ENCODE data around the gene STMP1. TPM values are rescaled to one million over a fixed set of nuclear protein-coding genes. Genes with fewer than 3 reads are reported as not detected.

STMP1 gene
- total RNA-seq, 2 donors from 2014 or later, result 33.1 to 38.2 TPM

DNA sequence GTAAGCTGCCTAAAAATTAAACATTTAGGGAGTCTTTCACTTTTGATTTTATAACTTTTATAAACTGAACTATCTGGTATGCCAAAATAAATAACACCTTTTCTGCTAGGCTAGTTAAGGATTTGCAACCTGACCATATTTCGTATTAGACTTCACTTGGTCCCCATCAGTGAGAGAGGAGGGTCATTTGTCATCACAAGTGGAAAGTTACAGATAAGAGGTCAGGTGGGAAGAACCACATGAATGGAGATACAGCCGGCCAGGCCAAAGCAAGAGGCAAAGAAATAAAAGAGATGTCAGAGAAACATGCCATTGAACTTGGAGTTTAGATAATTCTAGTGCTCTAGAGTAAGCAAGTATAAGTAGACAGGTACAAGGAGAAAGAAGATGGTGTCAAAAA lies 44.5 kb upstream of the STMP1 start:
- H3K4me3 ChIP-seq (ENCODE audit: low read length), result no peak overlapping the region
- H3K27me3 ChIP-seq (ENCODE audit: control insufficient read depth, insufficient read depth, low read length, poor library complexity, severe bottlenecking), result no peaks in the 10 kb centered on the region
- H3K36me3 ChIP-seq (ENCODE audit: control insufficient read depth, insufficient read depth, low read length), result peaks cover 87% of the 10 kb centered on the region
- Mint-ChIP-seq H3K9me3 (no peaks in the 10 kb centered on the region), H3K4me1 (no peaks in the 10 kb centered on the region), H3K4me3 (no peak overlapping the region), H3K27ac (no peak overlapping the region), H3K36me3 (ENCODE audit: low read depth) (peaks cover 57% of the 10 kb centered on the region), H3K27me3 (ENCODE audit: insufficient read depth) (no peaks in the 10 kb centered on the region)
- H3K9me3 ChIP-seq (ENCODE audit: control insufficient read depth, low read length), result no peaks in the 10 kb centered on the region
- 95 to 96% methylated on average over 2 of the region's 2 CpGs for WGBS, 2 experiments (ENCODE audit: insufficient coverage in 1 of 2, insufficient read length in 1 of 2)
- DNase-seq, result no peak
- TF ChIP-seq, protein P1, sequence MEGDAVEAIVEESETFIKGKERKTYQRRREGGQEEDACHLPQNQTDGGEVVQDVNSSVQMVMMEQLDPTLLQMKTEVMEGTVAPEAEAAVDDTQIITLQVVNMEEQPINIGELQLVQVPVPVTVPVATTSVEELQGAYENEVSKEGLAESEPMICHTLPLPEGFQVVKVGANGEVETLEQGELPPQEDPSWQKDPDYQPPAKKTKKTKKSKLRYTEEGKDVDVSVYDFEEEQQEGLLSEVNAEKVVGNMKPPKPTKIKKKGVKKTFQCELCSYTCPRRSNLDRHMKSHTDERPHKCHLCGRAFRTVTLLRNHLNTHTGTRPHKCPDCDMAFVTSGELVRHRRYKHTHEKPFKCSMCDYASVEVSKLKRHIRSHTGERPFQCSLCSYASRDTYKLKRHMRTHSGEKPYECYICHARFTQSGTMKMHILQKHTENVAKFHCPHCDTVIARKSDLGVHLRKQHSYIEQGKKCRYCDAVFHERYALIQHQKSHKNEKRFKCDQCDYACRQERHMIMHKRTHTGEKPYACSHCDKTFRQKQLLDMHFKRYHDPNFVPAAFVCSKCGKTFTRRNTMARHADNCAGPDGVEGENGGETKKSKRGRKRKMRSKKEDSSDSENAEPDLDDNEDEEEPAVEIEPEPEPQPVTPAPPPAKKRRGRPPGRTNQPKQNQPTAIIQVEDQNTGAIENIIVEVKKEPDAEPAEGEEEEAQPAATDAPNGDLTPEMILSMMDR (conservative IDR thresholded peaks at IDR 0.05), result no peak
- H3K27ac ChIP-seq (ENCODE audit: low read depth, low read length), result no peak overlapping the region
- H3K4me1 ChIP-seq (ENCODE audit: control insufficient read depth, insufficient read depth, low read length), result no peaks in the 10 kb centered on the region
- H3K9ac ChIP-seq (ENCODE audit: extremely low read depth, low read length, poor library complexity, severe bottlenecking), result no peak overlapping the region

DNA sequence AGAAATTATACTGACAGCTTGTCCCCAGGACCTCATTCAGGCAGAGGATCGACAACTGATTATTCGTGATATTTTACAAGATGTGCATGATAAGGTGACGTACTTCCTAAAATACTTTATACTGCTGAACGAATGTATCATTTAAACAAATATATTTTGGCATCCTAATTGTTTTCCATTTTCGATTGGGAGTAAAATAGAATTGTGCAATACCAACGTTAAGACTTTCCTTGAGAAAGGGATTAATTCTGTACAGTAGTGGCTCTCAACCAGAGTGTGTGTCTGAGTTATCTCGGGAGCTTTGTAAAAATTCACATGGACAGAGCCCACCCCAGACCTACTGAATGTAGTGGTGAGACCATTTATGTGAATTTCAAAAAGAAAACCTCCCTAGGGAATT lies 43.8 kb upstream of the STMP1 start:
- Mint-ChIP-seq H3K27ac (no peak overlapping the region), H3K36me3 (ENCODE audit: low read depth) (peaks cover 61% of the 10 kb centered on the region)
- WGBS, 2 experiments (ENCODE audit: insufficient coverage in 1 of 2, insufficient read length in 1 of 2), result 95 to 96% methylated on average over 6 to 7 of the region's 7 CpGs

DNA sequence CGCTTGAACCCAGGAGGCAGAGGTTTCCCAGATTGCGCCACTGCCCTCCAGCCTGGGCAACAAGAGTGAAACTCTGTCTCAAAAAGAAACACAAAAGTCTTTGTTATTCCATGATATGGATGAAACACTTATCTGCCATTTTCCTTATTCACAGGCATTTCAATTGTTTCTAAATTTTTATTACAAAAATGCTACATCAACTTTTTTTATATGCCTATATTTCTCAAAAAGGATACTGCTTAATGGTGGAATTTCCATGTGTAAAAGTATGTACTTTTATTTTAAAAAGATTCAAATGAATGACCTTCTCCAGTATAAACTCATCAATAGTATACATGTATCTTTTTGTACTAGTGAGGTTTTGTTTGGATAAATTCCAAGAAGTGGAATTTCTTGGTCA lies 41.9 kb upstream of the STMP1 start:
- TF ChIP-seq, protein P1 (conservative IDR thresholded peaks at IDR 0.05), result no peak
- no peaks in the 10 kb centered on the region for H3K4me1 Mint-ChIP-seq
- H3K9me3 ChIP-seq (ENCODE audit: control insufficient read depth, low read length), result no peaks in the 10 kb centered on the region
- H3K27ac ChIP-seq (ENCODE audit: low read depth, low read length), result no peak overlapping the region
- H3K27me3 ChIP-seq (ENCODE audit: control insufficient read depth, insufficient read depth, low read length, poor library complexity, severe bottlenecking), result no peaks in the 10 kb centered on the region
- no peak overlapping the region for H3K27ac Mint-ChIP-seq
- H3K9me3 Mint-ChIP-seq, result no peaks in the 10 kb centered on the region
- H3K4me3 Mint-ChIP-seq, result no peak overlapping the region
- no peak overlapping the region for H3K9ac ChIP-seq (ENCODE audit: extremely low read depth, low read length, poor library complexity, severe bottlenecking)
- peaks cover 68% of the 10 kb centered on the region for H3K36me3 Mint-ChIP-seq (ENCODE audit: low read depth)
- 96 to 100% methylated on average over 2 of the region's 2 CpGs for WGBS, 2 experiments (ENCODE audit: insufficient coverage in 1 of 2, insufficient read length in 1 of 2)
- no peak for DNase-seq
- H3K4me3 ChIP-seq (ENCODE audit: low read length), result no peak overlapping the region
- peaks cover 88% of the 10 kb centered on the region for H3K36me3 ChIP-seq (ENCODE audit: control insufficient read depth, insufficient read depth, low read length)
- no peaks in the 10 kb centered on the region for H3K4me1 ChIP-seq (ENCODE audit: control insufficient read depth, insufficient read depth, low read length)
- no peaks in the 10 kb centered on the region for H3K27me3 Mint-ChIP-seq (ENCODE audit: insufficient read depth)

More for the DNA sequence above, 43.8 kb upstream of the STMP1 start:
- H3K9me3 Mint-ChIP-seq, result no peaks in the 10 kb centered on the region
- H3K4me1 ChIP-seq (ENCODE audit: control insufficient read depth, insufficient read depth, low read length), result no peaks in the 10 kb centered on the region
- no peak overlapping the region for H3K27ac ChIP-seq (ENCODE audit: low read depth, low read length)
- no peaks in the 10 kb centered on the region for H3K9me3 ChIP-seq (ENCODE audit: control insufficient read depth, low read length)
- H3K4me3 ChIP-seq (ENCODE audit: low read length), result no peak overlapping the region
- no peaks in the 10 kb centered on the region for H3K27me3 ChIP-seq (ENCODE audit: control insufficient read depth, insufficient read depth, low read length, poor library complexity, severe bottlenecking)
- H3K36me3 ChIP-seq (ENCODE audit: control insufficient read depth, insufficient read depth, low read length), result peaks cover 93% of the 10 kb centered on the region
- H3K27me3 Mint-ChIP-seq (ENCODE audit: insufficient read depth), result no peaks in the 10 kb centered on the region
- no peak for DNase-seq
- no peak overlapping the region for H3K4me3 Mint-ChIP-seq
- H3K9ac ChIP-seq (ENCODE audit: extremely low read depth, low read length, poor library complexity, severe bottlenecking), result no peak overlapping the region
- H3K4me1 Mint-ChIP-seq, result no peaks in the 10 kb centered on the region
- TF ChIP-seq, protein P1 (conservative IDR thresholded peaks at IDR 0.05), result no peak
